Cardiac fibroblast (primary cell): ENCODE data around the gene ARAP2.
"Not testable (repeated sequence)": the region's sequence is repeated elsewhere in the genome, so short reads cannot be mapped to it uniquely, and the experiment has no call there.

ENCODE experiments used
- DNase-seq, 2 donors: peaks; one replicate each; pipeline versions ENCODE4 v3.0.0 to v3.0.0-alpha.2; 2010; ENCODE audit warnings: low read depth in 2 of 2
- H3K4me3 ChIP-seq, 2 donors: replicated peaks in 1 of 2; 1 replicate in 1 of 2; 2 replicates in 1 of 2; pipeline ENCODE4 v1.5.1; 2011; ENCODE audit warnings: low read depth in 2 of 2, low read length in 2 of 2, mild to moderate bottlenecking in 2 of 2, moderate library complexity in 1 of 2
- CTCF ChIP-seq: IDR thresholded peaks from one replicate; pipeline ENCODE4 v1.5.1; 2011; ENCODE audit warnings: low read depth, mild to moderate bottlenecking, low read length, inconsistent platforms

The ARAP2 gene

DNA sequence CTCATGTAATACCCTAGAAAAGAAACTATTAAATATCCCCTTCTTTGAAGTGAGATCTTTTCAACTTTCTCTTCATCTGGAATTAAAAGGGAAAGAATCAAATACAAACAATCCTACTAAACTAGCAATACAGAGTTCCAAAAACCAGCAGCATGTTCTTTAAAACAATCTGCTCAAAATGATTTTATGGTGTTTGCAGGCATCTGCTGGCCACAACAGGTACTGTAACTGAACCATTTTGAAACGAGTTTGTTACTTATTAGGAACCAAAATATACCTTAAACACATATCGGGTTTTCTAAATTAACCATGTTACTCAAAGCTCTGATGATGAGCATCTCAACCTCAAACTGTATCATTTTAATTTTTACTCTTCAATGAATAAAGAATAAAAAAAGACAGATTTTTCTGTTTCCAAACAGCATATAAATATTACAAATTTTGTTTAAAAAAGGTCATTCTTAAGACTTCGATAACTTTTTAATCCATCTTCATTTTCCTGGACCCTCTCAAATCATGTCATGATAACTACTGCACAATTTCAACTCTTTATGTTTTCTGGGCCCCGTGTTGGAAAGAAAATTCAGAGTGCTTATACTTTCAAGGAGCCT, 56.5 kb downstream of the ARAP2 start:
- TF ChIP-seq CTCF = peak; percentile 37
- peak; percentile 33 to 35 for DNase-seq

DNA sequence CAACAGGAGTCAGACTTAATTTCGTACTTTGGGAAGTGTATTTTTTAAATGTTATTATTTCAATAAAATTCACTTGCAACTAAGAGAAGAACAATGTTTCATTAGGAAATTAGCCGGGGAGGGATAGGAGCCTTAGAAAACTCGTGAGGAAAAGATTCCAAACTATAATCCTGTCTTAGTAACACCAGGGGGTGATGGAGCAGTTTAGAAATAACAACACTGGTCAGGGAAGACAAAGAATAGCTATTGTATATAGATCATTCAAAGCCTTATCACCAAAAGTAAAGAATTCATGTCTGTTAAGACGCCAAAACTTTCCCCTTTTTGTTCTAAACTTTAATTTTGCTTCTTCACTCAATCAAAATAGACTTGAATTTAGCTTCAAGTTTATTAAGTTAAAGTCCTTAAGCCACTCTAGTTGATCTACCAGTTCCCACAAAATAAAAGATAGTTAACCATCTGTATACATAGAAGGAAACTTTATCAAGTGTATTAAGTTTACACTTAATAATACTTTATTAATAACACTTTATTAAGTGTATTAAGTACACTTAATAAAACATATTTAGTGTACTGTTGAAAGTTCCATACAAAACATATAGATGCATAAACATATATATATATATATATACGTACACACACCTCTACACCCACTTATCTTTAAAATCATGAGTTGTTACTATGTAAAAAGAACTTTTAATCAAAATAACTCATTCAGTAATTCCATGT, 60.5 kb downstream of the ARAP2 start:
- H3K4me3 ChIP-seq = no peak overlapping the region
- TF ChIP-seq CTCF = no peak
- no peak for DNase-seq

More for the DNA sequence above, 56.5 kb downstream of the ARAP2 start:
- H3K4me3 ChIP-seq = no peak overlapping the region

DNA sequence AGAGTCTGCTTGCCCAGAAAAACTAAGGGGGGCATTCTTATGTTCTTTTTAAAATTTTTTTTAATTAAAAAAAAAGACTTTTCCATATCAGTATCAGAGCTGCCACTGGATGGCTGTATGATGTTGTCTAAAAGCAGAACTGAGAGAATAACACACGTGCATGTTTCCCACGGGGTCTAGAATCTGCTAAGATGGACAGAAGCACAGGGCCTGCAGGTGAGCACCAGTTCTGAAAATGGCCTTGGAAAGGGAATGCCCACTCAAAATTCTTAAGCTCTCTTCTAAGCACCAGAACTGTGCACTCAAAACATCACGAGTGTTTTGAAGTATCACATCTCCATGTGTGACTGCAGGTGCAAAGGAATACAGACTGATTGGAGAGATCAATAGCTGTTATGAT, 61.1 kb downstream of the ARAP2 start:
- H3K4me3 ChIP-seq = no peak overlapping the region
- no peak for DNase-seq
- no peak for TF ChIP-seq CTCF

- DNase-seq, H3K4me3 ChIP-seq: not testable (repeated sequence)
Observed at GRCh38 chr4:36182315-36182714, 62.0 kb downstream of the ARAP2 start.

DNA sequence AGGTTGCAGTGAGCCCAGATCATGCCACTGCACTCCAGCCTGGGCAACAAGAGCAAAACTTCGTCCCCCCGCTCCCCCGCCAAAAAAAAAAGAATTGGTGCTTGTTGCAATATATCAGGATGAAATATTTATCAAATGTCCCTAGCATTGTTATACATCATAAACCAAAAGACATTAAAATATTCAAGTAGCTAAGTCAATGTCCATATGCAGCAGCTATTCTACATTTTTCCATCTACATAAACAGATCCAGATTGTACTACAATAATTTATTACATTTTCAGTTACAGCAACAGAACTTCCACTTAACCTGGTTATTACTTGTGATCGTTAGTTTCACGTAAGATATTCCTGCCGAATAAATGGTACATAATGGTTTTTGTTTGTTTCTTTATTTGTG, 64.1 kb downstream of the ARAP2 start:
- no peak for DNase-seq
- TF ChIP-seq CTCF = no peak
- no peak overlapping the region for H3K4me3 ChIP-seq

GRCh38 chr4:36178484-36178883, 65.8 kb downstream of the ARAP2 start:
- peak in 1 of 2 donors; percentile 3 for DNase-seq
- H3K4me3 ChIP-seq = no peak overlapping the region
- no peak for TF ChIP-seq CTCF

DNA sequence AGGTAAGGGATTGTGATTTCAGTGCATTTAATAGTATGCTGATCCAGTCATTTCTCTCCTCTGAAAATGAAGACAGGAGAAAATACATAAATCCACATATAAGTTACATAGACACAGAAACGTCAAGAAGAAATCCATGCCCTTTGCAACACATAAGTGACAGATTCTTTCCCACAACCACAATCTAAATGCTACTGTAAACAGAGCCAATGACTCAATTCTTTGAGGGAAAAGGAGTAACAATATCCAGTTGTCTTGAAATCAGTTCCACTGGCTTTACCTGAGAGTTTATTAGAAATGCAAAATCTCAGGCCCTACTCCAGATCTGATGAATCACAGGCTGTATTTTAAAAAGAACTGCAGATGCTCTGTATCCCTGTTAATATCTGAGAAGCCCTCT, 66.4 kb downstream of the ARAP2 start:
- no peak for TF ChIP-seq CTCF
- no peak overlapping the region for H3K4me3 ChIP-seq
- no peak for DNase-seq
